Activated T-cell treated with anti-CD3 and anti-CD28 coated beads, Interleukin-2, amount 50 U/mL, for 72 hours (primary cell): Measurements from ENCODE around the gene ARMC12. TPM values are rescaled to one million over a fixed set of nuclear protein-coding genes. Genes with fewer than 3 reads are reported as not detected.
A peak's percentile ranks its signal among the peaks of the same experiment; 100 is the strongest.

Source experiments
- ATAC-seq, 2 donors: fragments of 150-1000 bp; cut with Tn5 transposase; replicated peaks in 1 of 2; 2 replicates each; pipeline ENCODE4 v1.10.0; 2021; ENCODE audit warnings: moderate library complexity in 2 of 2, mild to moderate bottlenecking in 1 of 2
- DNase-seq, 2 donors: peaks; one replicate each; pipeline ENCODE4 v3.0.0; 2021 to 2022; ENCODE audit warnings: mixed read lengths in 1 of 2
- H3K27ac Mint-ChIP-seq: one replicate; pipeline ENCODE4 v1.8.0; 2022; ENCODE audit warnings: mild to moderate bottlenecking, moderate library complexity, mixed read lengths
- H3K27me3 Mint-ChIP-seq: one replicate; pipeline ENCODE4 v1.8.0; 2022; ENCODE audit warnings: low read depth, mixed read lengths
- H3K36me3 Mint-ChIP-seq, 2 donors: one replicate each; pipeline ENCODE4 v1.8.0; 2022; ENCODE audit warnings: mixed read lengths in 2 of 2, mild to moderate bottlenecking in 1 of 2; ENCODE audit not compliant: insufficient read depth in 2 of 2
- H3K4me1 Mint-ChIP-seq: one replicate; pipeline ENCODE4 v1.8.0; 2022; ENCODE audit warnings: low read depth, mixed read lengths
- H3K4me3 Mint-ChIP-seq, 2 donors: one replicate each; pipeline ENCODE4 v1.8.0; 2022; ENCODE audit warnings: mild to moderate bottlenecking in 2 of 2, mixed read lengths in 2 of 2, moderate library complexity in 2 of 2
- H3K9me3 Mint-ChIP-seq, 2 donors: one replicate each; pipeline ENCODE4 v1.8.0; 2022; ENCODE audit warnings: mixed read lengths in 2 of 2
- total RNA-seq, 2 donors: library from RNA; stranded (reverse); gene quantifications; one replicate each; pipeline ENCODE4 v1.2.3, GENCODE V29; 2022

Gene ARMC12
- total RNA-seq, 2 donors from 2014 or later: 4.5 to 5.2 TPM

- H3K27ac Mint-ChIP-seq: no peak overlapping the region
- H3K36me3 Mint-ChIP-seq: peaks cover 3 to 8% of the 10 kb centered on the region in 2 donors
- peaks cover 26% of the 10 kb centered on the region for H3K4me1 Mint-ChIP-seq
- no peak for ATAC-seq
- no peak overlapping the region for H3K4me3 Mint-ChIP-seq
- H3K27me3 Mint-ChIP-seq: no peaks in the 10 kb centered on the region
- peaks cover 4 to 5% of the 10 kb centered on the region in 2 donors for H3K9me3 Mint-ChIP-seq
- no peak for DNase-seq
Measured at GRCh38 chr6:35707714-35708407, 29.0 kb upstream of the ARMC12 start.

- peaks cover 2 to 5% of the 10 kb centered on the region in 2 donors for H3K9me3 Mint-ChIP-seq
Measured at GRCh38 chr6:35708585-35708984, 28.2 kb upstream of the ARMC12 start.

GRCh38 chr6:35710241-35710847 lies 26.5 kb upstream of the ARMC12 start:
- peak overlapping the region; percentile 50 to 57 for H3K4me3 Mint-ChIP-seq
- peaks cover 3 to 5% of the 10 kb centered on the region in 2 donors for H3K36me3 Mint-ChIP-seq
- peaks cover 2 to 3% of the 10 kb centered on the region in 2 donors for H3K9me3 Mint-ChIP-seq
- peak overlapping the region; percentile 87 for H3K27ac Mint-ChIP-seq
- DNase-seq (peak; percentile 49 to 74), ATAC-seq (peak; percentile 97 to 98)
- no peaks in the 10 kb centered on the region for H3K27me3 Mint-ChIP-seq
- peaks cover 39% of the 10 kb centered on the region for H3K4me1 Mint-ChIP-seq

More at GRCh38 chr6:35708585-35708984, 28.2 kb upstream of the ARMC12 start:
- Mint-ChIP-seq H3K27ac (no peak overlapping the region), H3K4me3 (no peak overlapping the region), H3K36me3 (peaks cover 3 to 8% of the 10 kb centered on the region in 2 donors), H3K27me3 (no peaks in the 10 kb centered on the region), H3K4me1 (peaks cover 33% of the 10 kb centered on the region)
- DNase-seq (no peak), ATAC-seq (no peak)

- peaks cover 2 to 3% of the 10 kb centered on the region in 2 donors for H3K9me3 Mint-ChIP-seq
- no peak for DNase-seq
Measured at GRCh38 chr6:35711731-35712130, 25.1 kb upstream of the ARMC12 start.

GRCh38 chr6:35713006-35713767 lies 23.6 kb upstream of the ARMC12 start:
- no peak for ATAC-seq
- peaks cover 2 to 3% of the 10 kb centered on the region in 2 donors for H3K9me3 Mint-ChIP-seq
- no peaks in the 10 kb centered on the region for H3K27me3 Mint-ChIP-seq
- peaks cover 3 to 5% of the 10 kb centered on the region in 2 donors for H3K36me3 Mint-ChIP-seq
- DNase-seq: no peak
- H3K4me1 Mint-ChIP-seq: peaks cover 66% of the 10 kb centered on the region
- H3K4me3 Mint-ChIP-seq: no peak overlapping the region
- no peak overlapping the region for H3K27ac Mint-ChIP-seq

More at GRCh38 chr6:35711731-35712130, 25.1 kb upstream of the ARMC12 start:
- Mint-ChIP-seq H3K27me3 (no peaks in the 10 kb centered on the region), H3K27ac (no peak overlapping the region), H3K4me3 (no peak overlapping the region), H3K4me1 (peaks cover 52% of the 10 kb centered on the region), H3K36me3 (peaks cover 3 to 5% of the 10 kb centered on the region in 2 donors)
- no peak for ATAC-seq

GRCh38 chr6:35716798-35717197 lies 20.0 kb upstream of the ARMC12 start:
- no peak for DNase-seq
- ATAC-seq: no peak
- no peaks in the 10 kb centered on the region for H3K9me3 Mint-ChIP-seq
- peak overlapping the region in 1 of 2 donors; percentile 68 for H3K4me3 Mint-ChIP-seq
- H3K36me3 Mint-ChIP-seq: no peaks in the 10 kb centered on the region
- H3K4me1 Mint-ChIP-seq: peaks cover 76% of the 10 kb centered on the region
- H3K27me3 Mint-ChIP-seq: no peaks in the 10 kb centered on the region
- no peak overlapping the region for H3K27ac Mint-ChIP-seq

- Mint-ChIP-seq H3K27me3 (no peaks in the 10 kb centered on the region), H3K4me1 (peaks cover 72% of the 10 kb centered on the region), H3K4me3 (peak overlapping the region; percentile 68 to 86), H3K9me3 (no peaks in the 10 kb centered on the region), H3K36me3 (no peaks in the 10 kb centered on the region), H3K27ac (peak overlapping the region; percentile 78)
- DNase-seq (no peak), ATAC-seq (no peak)
Measured at GRCh38 chr6:35717449-35718374, 19.1 kb upstream of the ARMC12 start.

GRCh38 chr6:35718375-35718736 lies 18.5 kb upstream of the ARMC12 start:
- DNase-seq: no peak
- Mint-ChIP-seq H3K27ac (peak overlapping the region; percentile 78), H3K36me3 (no peaks in the 10 kb centered on the region), H3K9me3 (no peaks in the 10 kb centered on the region), H3K4me1 (peaks cover 66% of the 10 kb centered on the region), H3K4me3 (peak overlapping the region; percentile 68 to 86), H3K27me3 (no peaks in the 10 kb centered on the region)
- peak in 1 of 2 donors; percentile 0 for ATAC-seq

GRCh38 chr6:35718911-35719381 lies 17.9 kb upstream of the ARMC12 start:
- Mint-ChIP-seq H3K4me1 (peaks cover 60% of the 10 kb centered on the region), H3K27ac (peak overlapping the region; percentile 78), H3K27me3 (no peaks in the 10 kb centered on the region), H3K9me3 (no peaks in the 10 kb centered on the region), H3K36me3 (no peaks in the 10 kb centered on the region), H3K4me3 (peak overlapping the region; percentile 68 to 86)
- DNase-seq (peak; percentile 55 to 58), ATAC-seq (peak; percentile 84 to 85)

- Mint-ChIP-seq H3K4me1 (peaks cover 63% of the 10 kb centered on the region), H3K27ac (peak overlapping the region; percentile 78), H3K36me3 (no peaks in the 10 kb centered on the region), H3K9me3 (no peaks in the 10 kb centered on the region), H3K27me3 (no peaks in the 10 kb centered on the region), H3K4me3 (peak overlapping the region; percentile 68 to 86)
- ATAC-seq (peak in 1 of 2 donors; percentile 21), DNase-seq (no peak)
Measured at GRCh38 chr6:35719404-35719829, 17.4 kb upstream of the ARMC12 start.

- peak overlapping the region; percentile 68 to 86 for H3K4me3 Mint-ChIP-seq
- ATAC-seq: peak; percentile 24 to 27
- no peaks in the 10 kb centered on the region for H3K36me3 Mint-ChIP-seq
- peaks cover 69% of the 10 kb centered on the region for H3K4me1 Mint-ChIP-seq
- peak in 1 of 2 donors; percentile 26 for DNase-seq
- peak overlapping the region; percentile 93 for H3K27ac Mint-ChIP-seq
- H3K27me3 Mint-ChIP-seq: no peaks in the 10 kb centered on the region
- no peaks in the 10 kb centered on the region for H3K9me3 Mint-ChIP-seq
Measured at GRCh38 chr6:35719830-35720733, 16.8 kb upstream of the ARMC12 start.
